SIG-M5 treated with dmso at 0.1 percent for 504 hours (cell line): ENCODE results near the gene LRPAP1.
"Not testable (repeated sequence)": the region's sequence is repeated elsewhere in the genome, so short reads cannot be mapped to it uniquely, and the experiment has no call there.

Source experiments
- DNase-seq: peaks from one replicate; lab custom pipeline; 2025; ENCODE audit not compliant: unreplicated experiment; lab: John Stamatoyannopoulos, UW

Gene LRPAP1, protein sequence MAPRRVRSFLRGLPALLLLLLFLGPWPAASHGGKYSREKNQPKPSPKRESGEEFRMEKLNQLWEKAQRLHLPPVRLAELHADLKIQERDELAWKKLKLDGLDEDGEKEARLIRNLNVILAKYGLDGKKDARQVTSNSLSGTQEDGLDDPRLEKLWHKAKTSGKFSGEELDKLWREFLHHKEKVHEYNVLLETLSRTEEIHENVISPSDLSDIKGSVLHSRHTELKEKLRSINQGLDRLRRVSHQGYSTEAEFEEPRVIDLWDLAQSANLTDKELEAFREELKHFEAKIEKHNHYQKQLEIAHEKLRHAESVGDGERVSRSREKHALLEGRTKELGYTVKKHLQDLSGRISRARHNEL

GRCh38 chr4:3531879-3532750 is at the start of gene LRPAP1:
TSS of gene LRPAP1 (minus strand) at chr4:3532422. CDS start at chr4:3532412, 10 bp downstream.
- DNase-seq, result peak; percentile 73

GRCh38 chr4:3581334-3582090 is 49.3 kb upstream of the LRPAP1 start:
- DNase-seq, result not testable (repeated sequence)

- DNase-seq, result not testable (repeated sequence)
These were observed 48.6 kb upstream of the LRPAP1 start for GRCh38 chr4:3580859-3581258.

DNA sequence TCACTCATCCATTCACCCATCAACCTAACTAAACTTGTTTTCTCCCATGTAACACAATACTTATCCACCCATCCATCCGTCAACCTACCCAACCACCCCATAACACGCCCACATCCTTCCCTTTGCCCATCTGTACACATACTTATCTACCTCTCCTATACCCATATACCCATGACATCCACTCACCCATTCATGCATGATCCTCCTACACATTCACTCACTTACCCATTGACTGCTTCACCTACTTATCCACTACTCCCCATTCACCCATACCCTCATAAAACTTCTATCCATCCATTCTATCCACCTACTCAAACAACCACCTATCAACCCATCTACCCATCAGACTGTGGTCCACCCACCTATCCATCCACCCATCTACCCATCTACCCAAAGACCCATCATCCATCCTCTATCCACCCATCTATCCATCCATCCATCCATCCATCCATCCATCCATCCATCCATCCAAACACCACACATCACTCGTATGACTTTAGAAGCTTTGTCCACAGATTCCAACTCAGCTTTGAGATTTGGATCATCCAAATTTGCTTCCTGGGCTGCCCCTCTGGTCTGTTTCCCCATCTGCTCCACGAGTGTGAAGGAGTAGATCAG is 46.4 kb upstream of the LRPAP1 start:
- DNase-seq, result not testable (repeated sequence)

- DNase-seq, result not testable (repeated sequence)
These were observed 45.8 kb upstream of the LRPAP1 start for GRCh38 chr4:3578052-3578451.

DNA sequence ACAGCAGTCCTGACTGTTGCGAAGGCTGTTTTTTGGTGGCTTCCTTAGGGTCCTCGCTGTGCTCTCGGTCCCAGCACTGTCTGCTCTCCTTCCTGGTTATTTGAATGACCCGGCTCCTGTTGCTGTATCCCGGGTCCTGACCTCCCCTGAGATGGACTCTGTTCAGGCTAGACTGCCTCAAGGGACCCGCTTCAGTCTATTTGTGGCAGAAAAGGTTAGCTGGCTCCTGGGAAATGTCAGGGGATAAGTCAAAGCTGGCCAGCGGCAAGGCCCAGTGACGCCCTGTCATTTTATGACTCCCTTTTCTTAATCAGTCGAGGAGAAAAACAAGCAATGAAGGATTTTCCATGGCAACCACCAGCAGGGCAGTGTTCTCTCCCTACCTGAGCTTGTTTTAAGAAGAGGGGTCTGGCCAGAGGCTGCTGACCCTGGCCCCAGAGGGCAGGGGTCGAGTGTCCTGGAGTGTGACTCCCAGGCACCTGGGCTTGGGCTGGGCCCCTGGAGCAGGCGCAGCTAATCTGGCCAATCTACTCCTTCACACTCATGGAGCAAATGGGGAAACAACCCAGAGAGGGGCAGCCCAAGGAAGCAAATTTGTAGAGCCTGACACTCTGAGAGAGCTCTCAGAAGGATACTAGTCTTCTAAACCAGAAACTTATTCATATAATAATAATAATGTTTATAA is 45.1 kb upstream of the LRPAP1 start:
- DNase-seq, result not testable (repeated sequence)

- DNase-seq, result not testable (repeated sequence)
These were observed 44.4 kb upstream of the LRPAP1 start for GRCh38 chr4:3576533-3577207.

DNA sequence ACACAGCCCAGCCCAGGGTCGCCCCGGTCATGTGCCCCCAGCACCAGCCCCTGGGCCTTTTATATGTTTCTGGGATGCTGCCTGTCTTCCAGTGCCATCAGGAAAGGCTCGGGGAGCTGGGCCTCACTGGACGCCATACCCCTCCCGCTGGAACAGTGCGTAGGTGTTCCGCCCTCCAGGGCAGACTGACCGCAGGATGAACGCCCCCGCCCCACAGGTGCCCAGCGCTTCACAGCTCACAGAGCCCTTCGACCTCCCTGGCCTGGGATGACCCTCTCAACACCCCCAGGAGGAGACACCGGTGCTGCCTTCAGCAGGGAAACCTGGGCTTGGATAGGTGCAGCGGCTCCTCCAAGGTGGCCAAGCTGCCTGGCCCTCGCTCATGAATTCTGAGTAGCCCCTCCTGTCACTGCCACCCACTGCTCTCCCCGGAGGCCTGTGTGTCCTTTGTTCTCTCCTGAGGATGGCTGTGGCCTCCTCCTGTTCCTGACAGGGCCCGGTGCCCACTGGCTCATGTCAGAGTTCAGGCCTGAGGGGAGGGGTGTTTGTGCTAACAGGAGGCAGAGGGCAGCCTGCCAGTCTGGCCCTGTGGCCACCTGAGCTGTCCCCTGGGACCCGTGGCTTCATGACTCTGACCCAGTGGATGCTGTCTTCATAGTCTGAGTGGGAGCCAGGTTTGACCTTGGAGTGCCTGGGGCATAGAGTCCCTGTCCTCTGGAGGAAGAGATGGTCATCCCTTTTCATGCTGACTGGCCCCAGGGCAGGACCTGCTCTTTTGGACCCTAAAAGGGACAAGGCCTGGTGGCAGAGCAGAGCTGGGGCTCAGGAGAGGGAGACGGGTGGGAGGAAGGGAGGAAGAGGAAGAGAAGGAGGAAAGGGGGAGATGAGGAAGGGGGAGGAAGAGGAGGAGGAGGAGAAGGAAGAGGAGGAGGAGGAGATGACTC is 43.5 kb upstream of the LRPAP1 start:
- DNase-seq, result not testable (repeated sequence)

DNA sequence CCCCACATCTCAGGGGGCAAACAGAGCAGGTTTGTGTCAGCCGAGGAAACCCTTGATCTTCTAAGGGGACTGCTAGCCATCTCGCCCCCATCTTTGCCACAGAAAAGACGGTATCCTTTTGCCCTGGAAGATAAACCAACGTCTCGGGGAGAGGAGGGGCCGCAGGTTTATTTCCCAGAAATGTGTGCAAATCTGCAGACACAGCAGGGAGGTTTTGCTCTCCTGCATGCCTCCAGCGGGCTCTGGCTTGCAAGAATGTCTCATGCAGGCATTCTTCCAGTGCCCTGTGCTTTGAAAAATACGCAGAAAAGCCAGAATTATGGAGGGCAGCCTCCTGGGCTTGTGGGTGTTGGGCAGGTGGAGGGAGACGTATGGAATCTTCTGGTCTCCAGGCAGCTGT is 42.6 kb upstream of the LRPAP1 start:
- DNase-seq, result not testable (repeated sequence)

DNA sequence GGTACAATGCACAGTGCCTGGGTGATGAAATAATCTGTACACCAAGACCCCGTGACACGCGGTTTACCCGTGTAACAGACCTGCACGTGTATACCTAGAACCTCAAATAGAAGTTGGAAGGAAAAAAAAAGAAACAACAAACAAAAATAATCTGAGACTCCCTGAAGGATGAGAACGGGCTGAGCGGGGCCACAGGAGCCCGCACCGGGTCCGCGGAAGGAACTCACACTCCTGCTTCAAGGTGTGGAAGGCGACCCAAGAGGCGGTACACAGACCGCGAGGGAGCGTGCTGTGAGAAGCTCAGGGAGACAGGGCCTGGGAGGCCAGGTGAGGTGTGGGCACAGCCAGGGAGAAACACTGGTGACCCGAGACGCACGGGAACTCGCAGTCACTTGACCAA is 42.1 kb upstream of the LRPAP1 start:
- DNase-seq, result not testable (repeated sequence)

DNA sequence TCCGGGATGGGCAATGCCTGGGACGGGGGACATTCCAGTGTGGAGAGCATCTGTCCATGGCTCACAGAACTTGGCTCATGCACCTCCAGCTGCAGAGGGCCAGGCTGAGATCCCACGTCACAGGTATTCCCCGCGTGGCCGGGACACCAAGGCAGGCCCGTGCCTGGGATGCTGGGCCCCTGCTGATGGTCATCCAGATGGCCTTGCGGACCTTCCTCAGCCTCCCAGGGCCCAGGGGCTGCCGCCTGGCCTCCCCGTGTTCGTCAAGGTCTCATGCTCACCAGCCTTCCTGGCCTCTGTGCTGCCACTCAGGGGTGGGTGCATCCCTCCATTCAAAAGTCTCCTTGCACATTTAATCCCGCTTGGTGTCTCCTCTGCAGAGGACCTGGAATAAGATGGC is 40.9 kb upstream of the LRPAP1 start:
- DNase-seq, result no peak

DNA sequence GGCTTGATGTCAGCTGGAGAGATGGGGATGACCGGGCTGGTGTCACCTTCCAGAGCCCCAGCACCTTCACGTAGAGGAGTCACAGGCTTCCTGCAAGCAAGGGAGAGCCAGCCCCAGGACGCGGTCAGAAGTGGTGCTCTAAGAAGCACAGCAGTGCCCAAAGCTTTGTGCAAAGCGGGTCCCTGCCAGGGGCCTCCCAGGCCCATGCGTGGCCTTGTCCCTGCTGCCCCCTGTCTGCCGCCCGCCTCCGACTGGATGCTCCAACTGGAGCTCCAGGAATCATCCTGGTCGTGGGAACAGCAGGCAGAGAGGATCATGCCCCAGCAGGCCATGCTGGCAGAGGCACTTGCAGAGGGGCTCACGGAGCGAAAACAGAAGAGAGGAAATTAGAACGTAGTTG is 40.1 kb upstream of the LRPAP1 start:
- DNase-seq, result no peak

DNA sequence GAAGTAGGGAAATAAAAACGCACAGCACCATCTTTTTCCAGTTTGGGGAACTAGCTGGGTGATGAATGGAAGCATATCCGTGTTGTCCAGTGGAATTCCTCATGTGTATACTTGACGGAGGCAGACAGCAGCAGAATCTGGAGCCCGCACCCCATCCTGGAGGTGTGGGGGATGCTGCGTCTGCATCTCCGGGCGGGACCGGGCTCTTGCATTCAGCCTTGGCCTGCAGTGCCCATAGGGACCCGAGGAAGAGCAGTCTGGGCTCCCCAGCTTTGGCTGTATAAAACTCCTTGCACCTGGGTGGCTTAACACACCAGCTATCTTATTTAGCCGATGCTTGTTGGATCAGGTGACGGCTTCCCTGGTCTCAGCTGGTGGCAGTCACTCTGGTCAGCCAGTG is 39.7 kb upstream of the LRPAP1 start:
- DNase-seq, result no peak

- not testable (repeated sequence) for DNase-seq
These were observed 38.7 kb upstream of the LRPAP1 start for GRCh38 chr4:3570923-3571322.

DNA sequence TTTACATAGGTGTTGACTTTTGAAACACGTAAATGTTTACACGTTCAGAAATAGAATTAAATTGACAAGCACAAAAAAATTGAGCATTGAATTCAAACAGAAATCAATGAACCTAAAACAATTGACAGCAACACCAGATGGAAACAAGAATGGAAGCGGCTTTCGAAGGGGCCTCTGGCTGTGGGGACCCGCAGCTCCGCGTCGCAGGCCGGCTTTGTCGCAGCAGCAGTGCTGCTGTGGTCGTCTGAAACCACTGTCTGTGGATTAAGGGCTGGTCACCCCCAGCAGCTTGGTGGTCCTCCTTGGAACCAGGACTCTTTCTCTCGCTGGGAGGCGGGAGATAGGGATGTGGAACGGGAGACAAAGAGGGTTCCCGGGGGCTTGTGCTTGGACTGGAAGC is 37.4 kb upstream of the LRPAP1 start:
- DNase-seq, result not testable (repeated sequence)

- DNase-seq, result not testable (repeated sequence)
These were observed 34.5 kb upstream of the LRPAP1 start for GRCh38 chr4:3566701-3567100.

GRCh38 chr4:3566301-3566700 is 34.1 kb upstream of the LRPAP1 start:
- not testable (repeated sequence) for DNase-seq

- DNase-seq, result not testable (repeated sequence)
These were observed 32.7 kb upstream of the LRPAP1 start for GRCh38 chr4:3564948-3565347.

GRCh38 chr4:3563403-3563802 is 31.2 kb upstream of the LRPAP1 start:
- DNase-seq, result no peak
